Heart left ventricle (tissue), 13 donors: ENCODE data around the gene PCAT6.

Experiments used
- CTCF ChIP-seq, 12 donors: fragments of 200-600 bp; sonication (generic) in 4 of 12; IDR thresholded peaks; one replicate each; pipeline versions ENCODE4 v1.5.0 to v1.8.0; 2018 to 2022; ENCODE audit warnings: antibody characterized with exemption in 12 of 12, mild to moderate bottlenecking in 5 of 12
- POLR2A ChIP-seq, 2 donors: fragments of 450-650 bp; IDR thresholded peaks; one replicate each; pipeline ENCODE4 v1.6.1; 2017; ENCODE audit warnings: antibody characterized with exemption in 2 of 2, mild to moderate bottlenecking in 2 of 2, moderate library complexity in 2 of 2
- donor health status: ischemic (EF 13 %, LVEDD 7.1; RV severe dilation, severe dysfunction).
- donor health status: DM: no; HTN: yes; CAD: no.
- donor health status: DM: no; HTN: no; CAD: no.
- donor health status: ischemic (EF 25% LVEDD 6.9; RV normal size, moderate dysfunction).
- donor health status: ischemic (EF 25% LVEDD 5.7; RV mildly dilated, moderate dysfunction).
- donor health status: ischemic (EF 35%, LVEDD 5.7; RV mildly dilated, moderate dysfunction).
- donor health status: nonischemic (EF 11% LVEDD 7.7; RV severe dilation, severe dysfunction).
- donor health status: DM: yes; HTN: yes; CAD: no.
- donor health status: PGD.
- donor health status: ischemic (EF 29% LVEDD 5.4; RV normal size, mild dysfunction).
- donor health status: nonischemic (EF 23%, LVEDD 6.1; RV moderate dilation, normal function).

- TF ChIP-seq CTCF (IDR thresholded peaks at IDR 0.05) (no peak), POLR2A (IDR thresholded peaks at IDR 0.05) (no peak)
Measured at GRCh38 chr1:202762019-202762418, 48.7 kb upstream of the PCAT6 start.
